A673 (cell line): ENCODE data around the gene CIITA.
"Not testable (repeated sequence)": the region's sequence is repeated elsewhere in the genome, so short reads cannot be mapped to it uniquely, and the experiment has no call there.

Experiments used
- CTCF ChIP-seq: fragments of 300-800, 200-600 bp; sonication (generic); conservative IDR thresholded peaks from 2 replicates; pipeline ENCODE4 v1.5.1; 2017; ENCODE audit warnings: low read depth, mild to moderate bottlenecking, antibody characterized with exemption, low read length, moderate library complexity, mixed read lengths
- EZH2 ChIP-seq: fragments of 200-600 bp; sonication (generic); IDR thresholded peaks from 2 replicates; pipeline ENCODE4 v1.6.1; 2017; ENCODE audit warnings: borderline replicate concordance, low read depth, mild to moderate bottlenecking, mixed read lengths, antibody characterized with exemption, low read length; ENCODE audit not compliant: poor library complexity, severe bottlenecking

DNA sequence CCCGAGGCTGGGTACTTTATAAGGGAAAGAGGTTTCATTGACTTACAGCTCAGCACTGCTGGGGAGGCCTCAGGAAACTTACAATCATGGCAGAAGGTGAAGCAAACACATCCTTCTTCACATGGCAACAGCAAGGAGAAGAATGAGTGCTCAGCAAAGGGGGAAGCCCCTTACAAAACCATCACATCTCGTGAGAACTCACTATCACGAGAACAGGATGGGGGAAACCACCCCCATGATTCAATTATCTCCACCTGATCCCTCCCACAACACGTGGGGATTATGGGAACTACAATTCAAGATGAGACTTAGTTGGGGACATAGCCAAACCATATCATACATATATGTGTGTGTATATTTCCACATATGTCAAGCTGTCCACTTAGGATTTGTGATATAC, 89.6 kb downstream of the CIITA start:
- TF ChIP-seq CTCF, EZH2: not testable (repeated sequence)
